ENCODE data around the gene IL3.

The IL3 gene

DNA sequence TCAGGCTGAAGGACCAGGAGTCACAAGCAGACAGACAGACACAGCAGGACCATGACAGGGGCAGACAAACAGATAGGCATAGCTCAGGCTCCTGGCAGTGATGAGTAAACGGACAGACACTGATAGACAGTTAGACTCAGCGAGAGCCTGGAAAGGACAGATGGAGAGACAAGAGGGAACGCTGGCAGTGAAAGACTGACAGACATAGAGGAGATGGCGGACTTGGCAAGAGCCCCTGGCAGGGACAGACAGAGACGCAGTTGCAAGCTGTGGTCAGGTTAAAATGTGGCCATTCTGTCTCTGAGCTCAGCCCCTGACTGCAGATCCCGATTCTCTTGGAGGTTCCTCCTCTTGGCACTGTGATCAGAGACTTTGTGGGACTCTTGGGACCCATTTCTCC is 26.7 kb downstream of the IL3 start:
- H3K4me3 ChIP-seq (ENCODE audit: low read depth, low read length): no peak overlapping the region
- no peak for DNase-seq (ENCODE audit: low read depth, low spot score)
- TF ChIP-seq, protein P1, sequence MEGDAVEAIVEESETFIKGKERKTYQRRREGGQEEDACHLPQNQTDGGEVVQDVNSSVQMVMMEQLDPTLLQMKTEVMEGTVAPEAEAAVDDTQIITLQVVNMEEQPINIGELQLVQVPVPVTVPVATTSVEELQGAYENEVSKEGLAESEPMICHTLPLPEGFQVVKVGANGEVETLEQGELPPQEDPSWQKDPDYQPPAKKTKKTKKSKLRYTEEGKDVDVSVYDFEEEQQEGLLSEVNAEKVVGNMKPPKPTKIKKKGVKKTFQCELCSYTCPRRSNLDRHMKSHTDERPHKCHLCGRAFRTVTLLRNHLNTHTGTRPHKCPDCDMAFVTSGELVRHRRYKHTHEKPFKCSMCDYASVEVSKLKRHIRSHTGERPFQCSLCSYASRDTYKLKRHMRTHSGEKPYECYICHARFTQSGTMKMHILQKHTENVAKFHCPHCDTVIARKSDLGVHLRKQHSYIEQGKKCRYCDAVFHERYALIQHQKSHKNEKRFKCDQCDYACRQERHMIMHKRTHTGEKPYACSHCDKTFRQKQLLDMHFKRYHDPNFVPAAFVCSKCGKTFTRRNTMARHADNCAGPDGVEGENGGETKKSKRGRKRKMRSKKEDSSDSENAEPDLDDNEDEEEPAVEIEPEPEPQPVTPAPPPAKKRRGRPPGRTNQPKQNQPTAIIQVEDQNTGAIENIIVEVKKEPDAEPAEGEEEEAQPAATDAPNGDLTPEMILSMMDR (IDR thresholded peaks at IDR 0.05; ENCODE audit: low read depth, low read length): no peak
- in situ Hi-C loops (cut with HindIII; ENCODE audit: low sequenced_read_pairs): no loop called here

DNA sequence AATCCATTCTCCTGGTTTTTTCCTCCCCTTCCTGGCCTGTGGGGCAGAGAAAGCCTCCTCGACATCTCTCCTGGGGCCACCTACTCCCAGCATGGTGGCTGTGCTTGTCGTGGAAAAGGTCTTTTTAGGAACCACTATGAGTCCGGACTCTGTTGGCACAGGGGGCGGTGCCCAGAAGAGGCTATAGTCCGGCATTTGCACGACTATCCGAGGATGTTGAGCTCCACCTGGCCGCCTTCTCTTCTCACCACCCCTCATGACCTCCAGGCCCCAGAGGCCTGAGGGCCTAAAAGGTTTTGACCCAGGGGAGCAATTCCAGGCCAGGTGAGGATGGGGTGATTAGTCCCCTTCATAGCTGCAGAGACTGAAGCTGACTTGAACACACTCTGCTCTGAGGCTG is 27.2 kb downstream of the IL3 start:
- no peak for DNase-seq (ENCODE audit: low read depth, low spot score)
- in situ Hi-C loops (cut with HindIII; ENCODE audit: low sequenced_read_pairs): no loop called here
- TF ChIP-seq, protein P1 (IDR thresholded peaks at IDR 0.05; ENCODE audit: low read depth, low read length): no peak
- no peak overlapping the region for H3K4me3 ChIP-seq (ENCODE audit: low read depth, low read length)

DNA sequence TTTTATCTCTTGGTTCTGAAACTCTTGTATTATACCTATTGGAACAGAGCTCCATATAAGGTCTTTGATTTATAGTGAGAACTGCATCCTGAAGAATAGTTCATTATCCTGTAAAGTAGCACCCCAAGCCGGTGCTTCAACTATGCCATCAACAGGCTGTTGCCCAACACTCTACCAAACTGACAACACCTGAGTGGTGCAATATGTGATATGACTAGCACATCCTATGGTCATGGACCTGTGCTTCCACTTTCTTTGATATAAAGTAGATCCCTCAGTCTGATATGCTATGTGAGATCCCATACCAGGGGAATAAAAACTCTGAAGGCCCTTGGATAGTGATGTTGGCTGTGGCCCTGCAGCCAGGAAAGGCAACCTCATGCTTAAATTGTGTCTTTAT is 28.9 kb downstream of the IL3 start:
- DNase-seq (ENCODE audit: low read depth, low spot score): no peak
- in situ Hi-C loops (cut with HindIII; ENCODE audit: low sequenced_read_pairs): no loop called here
- TF ChIP-seq, protein P1 (IDR thresholded peaks at IDR 0.05; ENCODE audit: low read depth, low read length): no peak
- no peak overlapping the region for H3K4me3 ChIP-seq (ENCODE audit: low read depth, low read length)

DNA sequence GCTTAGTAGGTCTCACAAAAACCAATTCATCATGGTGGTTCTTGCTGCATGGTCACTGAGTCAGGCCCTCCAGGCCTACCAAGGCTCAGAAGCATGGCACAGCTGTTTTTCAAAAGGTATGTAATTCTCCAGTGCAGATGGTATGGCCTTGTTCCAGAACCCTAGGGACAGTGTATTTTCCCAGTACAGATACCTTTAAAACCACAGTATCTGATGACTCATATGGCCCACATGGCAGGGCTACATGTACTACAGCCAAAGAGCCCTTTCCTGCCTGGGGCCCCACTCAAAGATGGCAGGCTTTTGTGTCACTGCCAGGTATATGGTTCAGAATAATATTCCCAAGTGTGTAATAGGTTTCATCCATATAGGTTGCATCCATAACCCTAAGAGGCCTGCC is 29.7 kb downstream of the IL3 start:
- TF ChIP-seq, protein P1 (IDR thresholded peaks at IDR 0.05; ENCODE audit: low read depth, low read length): no peak
- peak; percentile 93 for DNase-seq (ENCODE audit: low read depth, low spot score)
- no peak overlapping the region for H3K4me3 ChIP-seq (ENCODE audit: low read depth, low read length)
- in situ Hi-C loops (cut with HindIII; ENCODE audit: low sequenced_read_pairs): no loop called here

DNA sequence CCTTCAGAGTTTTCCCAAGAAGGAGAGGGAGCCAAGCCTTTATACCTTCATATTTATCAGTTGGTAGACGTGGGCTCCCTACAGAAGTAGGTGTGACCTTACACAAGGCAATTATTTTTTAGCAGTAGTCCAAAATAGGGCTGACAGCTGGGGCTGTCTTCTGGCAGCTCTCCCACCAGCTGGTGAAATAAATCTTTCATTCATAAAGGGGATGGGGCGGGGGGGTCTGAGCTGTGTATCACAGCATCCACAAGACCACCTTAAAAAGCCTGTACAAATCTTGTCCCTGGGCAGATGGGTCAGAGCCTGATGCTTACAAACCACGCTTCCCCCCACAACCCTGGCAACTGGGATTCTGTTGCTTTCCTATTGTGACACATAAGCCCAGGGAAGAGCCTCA is 32.8 kb downstream of the IL3 start:
- no peak overlapping the region for H3K4me3 ChIP-seq (ENCODE audit: low read depth, low read length)
- no peak for DNase-seq (ENCODE audit: low read depth, low spot score)
- in situ Hi-C loops (cut with HindIII; ENCODE audit: low sequenced_read_pairs): no loop called here
- TF ChIP-seq, protein P1 (IDR thresholded peaks at IDR 0.05; ENCODE audit: low read depth, low read length): no peak

DNA sequence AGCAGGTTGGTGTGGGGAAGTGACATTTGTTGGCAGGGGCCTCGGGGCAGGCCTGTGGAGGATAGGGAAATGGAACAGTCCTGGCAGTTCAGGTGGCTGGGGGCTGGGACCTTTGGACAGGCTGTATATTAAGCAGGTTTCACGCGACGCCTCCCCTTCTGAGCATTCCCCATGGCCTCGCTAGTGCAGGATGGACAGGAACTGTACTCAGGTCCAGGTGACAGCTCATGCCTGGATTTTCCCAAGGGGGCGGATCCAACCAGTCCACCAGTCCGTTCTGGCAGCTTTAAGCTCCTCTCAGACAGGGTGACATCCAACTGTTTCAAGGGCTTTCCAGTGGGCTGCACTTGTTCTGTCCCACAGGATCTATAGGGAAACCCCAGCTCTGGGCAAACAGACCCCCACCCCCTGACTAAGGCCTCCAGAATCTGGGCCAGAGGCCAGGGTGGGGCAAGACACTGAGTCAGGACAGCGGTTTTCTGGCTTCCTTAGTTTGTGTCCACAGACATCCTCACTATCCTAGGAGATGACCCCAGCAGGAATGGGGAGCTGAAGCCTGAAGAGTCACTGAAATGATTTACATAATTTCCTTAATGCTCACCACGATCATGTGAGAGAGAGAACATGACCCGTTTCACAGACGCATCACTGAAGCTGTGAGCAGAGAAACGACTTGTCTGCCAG is 34.1 kb downstream of the IL3 start:
- H3K4me3 ChIP-seq (ENCODE audit: low read depth, low read length): no peak overlapping the region
- in situ Hi-C loops (cut with HindIII; ENCODE audit: low sequenced_read_pairs): no loop called here
- TF ChIP-seq, protein P1 (IDR thresholded peaks at IDR 0.05; ENCODE audit: low read depth, low read length): no peak
- peak; percentile 89 for DNase-seq (ENCODE audit: low read depth, low spot score)

DNA sequence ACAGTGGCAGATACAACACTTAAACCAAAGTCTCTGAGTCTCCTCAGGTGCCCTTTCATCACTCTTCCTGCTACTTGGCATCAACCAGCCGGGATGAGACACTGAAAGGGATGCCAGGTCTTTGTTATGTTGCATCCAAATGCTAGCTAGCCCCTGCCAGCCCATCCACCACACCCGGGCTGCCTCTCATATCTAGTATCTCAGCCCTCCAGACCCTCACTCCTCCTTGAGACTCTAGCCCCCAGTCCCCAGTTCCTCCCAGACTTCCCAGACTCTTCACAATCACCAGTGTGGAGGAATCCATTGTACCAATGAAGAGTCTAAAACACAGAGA is 34.6 kb downstream of the IL3 start:
- DNase-seq (ENCODE audit: low read depth, low spot score): no peak
- H3K4me3 ChIP-seq (ENCODE audit: low read depth, low read length): no peak overlapping the region
- in situ Hi-C loops (cut with HindIII; ENCODE audit: low sequenced_read_pairs): no loop called here
- TF ChIP-seq, protein P1 (IDR thresholded peaks at IDR 0.05; ENCODE audit: low read depth, low read length): no peak

Data from astrocyte of the spinal cord (primary cell).